GM19468 (cell line): Measurements from ENCODE around the gene HSPD1.
"Not testable (repeated sequence)": the region's sequence is repeated elsewhere in the genome, so short reads cannot be mapped to it uniquely, and the experiment has no call there.

Experiments used
- ATAC-seq: cut with Tn5 transposase; IDR thresholded peaks from one replicate; pipeline ENCODE4 v1.9.1; 2021; ENCODE audit warnings: mild to moderate bottlenecking, moderate library complexity, moderate number of reproducible peaks; ENCODE audit not compliant: unreplicated experiment; ENCODE audit errors: extremely low read depth

HSPD1 gene

DNA sequence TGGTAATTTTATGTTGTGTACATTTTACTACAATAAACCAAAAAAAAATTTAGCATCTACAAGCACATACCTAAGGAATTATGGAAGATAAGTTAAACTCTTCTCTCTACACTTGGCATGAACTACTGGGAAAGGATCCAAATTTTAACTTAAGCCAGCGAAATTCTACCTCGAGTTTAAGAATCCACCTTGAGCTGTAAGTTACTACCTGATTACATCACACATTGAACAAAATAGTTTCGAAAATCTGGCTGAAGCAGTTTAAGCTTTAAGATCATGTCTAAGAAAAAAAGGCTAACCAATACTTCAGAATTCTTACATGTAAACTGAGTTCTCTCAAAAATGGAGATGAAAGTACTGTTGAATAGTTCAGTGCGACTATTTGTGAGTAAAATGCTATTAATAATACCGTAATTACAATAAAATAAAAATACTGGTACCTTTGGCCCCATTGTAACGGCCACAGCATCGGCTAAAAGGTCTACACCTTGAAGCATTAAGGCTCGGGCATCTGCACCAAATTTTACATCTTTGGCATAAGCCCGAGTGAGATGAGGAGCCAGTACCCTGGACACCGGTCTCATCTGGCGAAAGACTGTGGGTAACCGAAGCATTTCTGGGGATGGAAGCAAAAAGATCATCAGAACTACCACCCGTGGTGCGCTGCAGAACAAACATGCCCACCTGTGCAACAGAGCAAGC lies 1.3 kb downstream of the HSPD1 start:
- no peak for ATAC-seq

DNA sequence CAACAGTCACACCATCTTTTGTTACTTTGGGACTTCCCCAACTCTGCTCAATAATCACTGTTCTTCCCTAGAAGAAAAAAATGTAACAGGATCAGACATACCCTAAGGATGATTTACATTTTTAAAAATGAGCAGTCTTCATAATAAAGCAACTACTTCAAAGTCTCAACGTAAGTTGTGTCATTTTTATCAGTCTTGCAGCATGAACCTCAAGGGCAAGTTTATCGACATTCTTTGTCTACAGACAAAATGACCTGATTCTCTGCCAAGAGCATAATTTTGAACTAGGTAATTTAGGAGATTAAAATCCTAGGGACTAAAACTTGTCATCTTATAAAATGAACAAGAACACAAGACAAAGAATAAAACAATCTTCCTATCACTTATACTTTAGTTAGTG lies 2.3 kb downstream of the HSPD1 start:
- no peak for ATAC-seq

DNA sequence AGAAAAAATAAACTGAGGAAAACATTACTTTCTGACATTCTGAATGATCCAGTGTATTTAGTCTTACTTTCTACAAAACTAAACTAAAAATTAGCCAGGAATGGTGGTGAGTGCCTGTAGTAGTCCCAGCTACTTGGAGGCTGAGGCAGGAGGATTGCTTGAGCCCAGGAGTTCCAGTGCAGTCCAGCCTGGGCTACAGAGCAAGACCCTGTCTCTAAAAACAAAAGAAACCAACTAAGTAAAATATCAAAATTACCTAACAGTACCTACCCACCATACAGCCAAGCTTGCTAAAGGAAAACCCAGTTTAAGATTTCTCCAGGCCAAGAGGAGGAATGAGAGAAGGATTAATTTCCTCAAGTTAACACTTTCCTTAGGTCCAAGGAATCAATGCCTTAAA lies 2.9 kb downstream of the HSPD1 start:
- ATAC-seq, result no peak

DNA sequence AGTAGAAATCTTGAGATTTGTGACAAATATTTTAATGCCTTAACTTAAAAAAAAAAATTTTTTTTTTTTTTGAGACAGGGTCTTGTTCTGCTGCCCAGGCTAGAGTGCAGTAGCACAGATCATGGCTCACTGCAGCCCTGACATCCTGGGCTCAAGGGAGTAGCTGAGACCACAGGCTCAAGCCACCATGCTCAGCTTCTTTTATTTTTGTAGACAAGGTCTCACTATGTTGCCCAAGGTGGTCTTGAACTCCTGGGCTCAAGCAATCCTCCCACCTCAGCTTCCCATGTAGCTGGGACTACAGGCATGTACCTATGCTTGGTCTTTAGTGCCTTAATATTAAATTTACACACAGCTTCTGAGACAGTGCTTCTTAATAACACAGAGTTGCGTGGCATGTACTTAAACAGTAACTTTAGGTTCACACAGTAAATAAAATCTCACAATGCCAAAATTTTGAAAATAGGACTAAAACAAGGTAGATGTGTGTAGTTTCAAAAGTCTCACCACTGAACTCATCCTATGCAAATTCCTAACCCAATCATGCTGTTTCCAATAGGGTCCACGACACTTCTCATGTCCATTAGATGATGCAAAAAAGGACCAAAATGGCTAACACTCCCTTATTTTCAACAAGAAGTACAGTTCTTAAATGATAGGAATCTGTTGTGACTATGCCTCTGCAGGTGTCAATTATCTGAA lies 4.1 kb downstream of the HSPD1 start:
- ATAC-seq, result no peak

DNA sequence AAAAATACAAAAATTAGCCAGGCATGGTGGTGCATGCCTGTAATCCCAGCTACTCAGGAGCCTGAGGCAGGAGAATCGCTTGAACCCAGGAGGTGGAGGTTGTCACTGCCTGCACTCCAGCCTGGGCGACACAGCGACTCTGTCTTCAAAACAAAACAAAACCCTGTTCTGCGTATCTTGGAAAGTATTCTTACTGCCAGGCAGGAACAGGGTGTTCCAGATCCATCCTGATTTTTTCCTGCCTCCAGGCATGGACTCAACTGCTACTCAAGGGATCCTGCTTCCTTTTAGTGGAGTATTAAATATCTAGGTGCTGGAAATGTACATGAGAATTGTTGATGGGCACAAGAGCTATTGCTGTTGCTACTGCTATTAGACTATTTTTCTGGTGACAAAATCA lies 12.3 kb downstream of the HSPD1 start:
- ATAC-seq, result no peak

DNA sequence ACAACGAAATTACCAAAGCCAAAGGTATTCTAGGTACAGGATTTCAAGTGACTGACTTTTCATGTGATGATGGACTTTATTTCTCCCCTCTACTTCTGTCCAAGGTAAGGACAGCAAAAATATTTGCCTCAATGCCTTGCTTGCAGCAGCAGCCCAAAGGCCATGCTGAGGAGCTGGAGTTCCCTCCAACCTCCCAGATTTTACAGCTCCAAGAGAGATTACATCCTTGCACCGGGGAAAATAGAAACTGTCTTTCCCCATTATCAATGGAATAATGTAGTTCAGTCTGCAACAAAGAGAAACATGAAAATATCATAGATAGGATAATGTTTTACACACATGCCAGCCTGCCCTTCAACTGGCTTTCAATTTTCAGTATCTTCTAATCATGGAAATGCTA lies 13.5 kb downstream of the HSPD1 start:
- no peak for ATAC-seq

DNA sequence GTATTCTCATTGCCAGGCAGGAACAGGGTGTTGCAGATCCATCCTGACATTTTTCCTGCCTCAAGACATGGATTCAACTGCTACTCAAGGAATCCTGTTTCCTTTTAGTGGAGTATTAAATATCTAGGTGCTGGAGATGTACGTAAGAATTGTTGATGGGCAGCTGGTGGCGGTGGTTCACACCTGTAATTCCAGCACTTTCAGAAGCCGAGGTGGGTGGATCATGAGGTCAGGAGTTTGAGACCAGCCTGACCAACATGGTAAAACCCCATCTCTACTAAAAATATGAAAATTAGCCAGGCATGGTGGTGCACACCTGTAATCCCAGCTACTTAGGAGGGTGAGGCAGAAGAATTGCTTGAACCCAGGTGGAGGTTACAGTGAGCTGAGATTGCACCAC lies 15.4 kb downstream of the HSPD1 start:
- ATAC-seq, result not testable (repeated sequence)

DNA sequence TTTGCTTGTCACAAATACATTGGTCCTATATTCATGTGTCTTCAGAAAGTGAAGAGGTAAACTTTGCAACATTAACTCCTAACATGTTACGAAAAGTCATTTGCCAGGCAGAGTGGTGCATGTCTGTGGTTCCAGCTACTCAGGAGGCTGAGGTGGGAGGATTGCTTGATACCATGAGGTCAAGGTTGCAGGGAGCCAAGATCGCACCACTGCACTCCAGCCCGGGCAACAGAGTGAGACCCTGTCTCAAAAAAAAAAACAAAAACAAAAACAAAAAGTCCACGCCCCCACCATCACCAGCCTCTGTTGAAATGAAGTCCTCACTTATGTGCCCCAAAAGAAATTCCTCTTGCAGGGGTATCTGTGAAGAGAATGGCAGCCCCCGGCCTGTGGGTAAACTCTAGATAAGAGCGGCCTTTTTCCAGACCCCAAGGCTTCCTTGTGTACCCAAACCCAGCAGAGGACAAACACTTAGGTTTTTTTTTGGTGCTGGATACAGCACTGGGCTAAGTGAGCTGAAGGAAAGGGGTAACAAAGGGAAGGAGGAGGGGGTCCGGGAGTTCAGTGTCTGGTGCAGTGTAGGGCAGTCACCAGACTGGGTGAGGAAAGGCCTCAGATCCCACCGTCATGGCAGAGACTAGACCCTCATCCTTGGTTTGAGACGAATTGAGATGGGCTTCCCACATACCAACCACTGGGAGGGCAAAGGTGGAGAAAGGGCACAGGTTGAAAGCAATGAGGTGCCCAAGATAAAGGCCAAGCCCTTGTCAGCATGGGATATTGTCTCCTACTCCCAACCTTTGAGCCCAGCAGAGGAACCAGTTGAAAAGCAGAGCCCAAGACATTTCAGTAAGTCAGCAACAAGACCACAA lies 19.2 kb downstream of the HSPD1 start:
- no peak for ATAC-seq

DNA sequence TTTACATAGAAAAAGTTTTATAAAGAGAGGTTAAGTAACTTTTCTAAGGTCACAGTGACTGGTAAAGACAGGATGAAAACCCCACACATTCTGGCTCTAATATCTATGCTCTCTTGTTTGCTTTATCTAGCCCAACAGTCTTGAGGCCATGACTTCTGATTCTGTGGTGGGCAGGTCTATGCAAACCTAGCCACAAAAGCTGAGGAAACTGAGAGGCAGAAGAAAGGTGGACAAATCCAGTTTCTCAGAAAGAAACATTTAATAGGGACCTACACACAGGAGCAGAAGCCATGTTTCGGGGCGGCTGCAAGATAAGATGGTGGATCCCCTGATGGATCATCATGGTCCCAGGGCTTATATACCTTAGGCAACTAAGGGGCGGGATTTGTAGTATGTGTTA lies 21.8 kb downstream of the HSPD1 start:
- no peak for ATAC-seq

DNA sequence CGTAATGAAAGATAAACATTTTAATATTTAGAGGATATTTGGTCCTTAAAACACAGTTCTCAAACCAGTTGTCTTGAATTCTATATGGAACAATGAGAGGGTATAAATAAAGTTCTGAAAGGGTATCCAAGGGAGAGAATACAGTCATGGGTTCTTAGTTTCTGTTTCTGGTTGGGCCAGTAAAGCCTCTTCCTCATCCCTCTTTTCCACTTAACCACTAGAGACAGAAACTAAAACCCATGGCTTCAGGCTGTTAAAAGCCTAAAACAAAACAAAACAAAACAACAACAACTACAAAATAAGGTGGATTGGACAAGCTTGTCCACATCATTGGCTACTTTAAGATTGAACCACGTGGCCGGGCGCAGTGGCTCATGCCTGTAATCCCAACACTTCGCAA lies 27.5 kb downstream of the HSPD1 start:
- ATAC-seq, result no peak

DNA sequence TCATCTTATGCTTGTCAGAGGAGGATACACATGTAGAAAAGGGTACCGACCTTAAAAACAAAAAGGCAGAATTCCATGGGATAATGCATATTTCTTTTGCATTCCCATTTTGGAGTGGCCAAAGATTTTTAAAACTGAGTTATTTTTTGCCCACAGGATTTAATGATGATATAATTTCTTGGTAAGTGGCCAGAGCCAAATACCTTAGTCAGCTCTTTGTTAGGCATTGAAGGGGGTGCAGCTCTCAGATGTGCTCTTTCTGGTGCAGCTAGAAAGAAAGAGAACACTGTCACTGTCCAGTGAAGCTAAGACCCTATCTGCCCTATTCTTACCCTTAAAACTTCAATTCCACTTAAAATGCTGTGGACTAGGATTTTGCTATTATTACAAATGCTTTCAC lies 35.5 kb downstream of the HSPD1 start:
- ATAC-seq, result no peak

DNA sequence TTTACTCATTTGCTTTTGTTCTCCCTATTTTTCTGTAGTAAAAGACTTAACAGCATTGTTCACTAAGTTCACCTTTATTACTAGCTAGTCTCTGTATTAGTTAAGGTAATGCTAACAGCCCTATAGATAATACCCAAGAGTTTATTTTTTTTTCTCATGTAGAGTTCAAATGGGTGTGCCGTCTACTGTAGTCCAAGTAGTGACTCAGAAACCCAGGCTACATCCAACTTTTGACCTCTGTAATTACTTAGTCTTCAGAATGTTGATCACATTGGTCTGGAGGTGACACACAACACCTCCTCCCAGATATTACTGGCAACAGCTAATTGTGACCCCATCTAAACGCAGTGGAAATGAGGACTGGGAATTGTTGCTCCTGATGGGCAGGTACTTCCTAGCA lies 38.6 kb downstream of the HSPD1 start:
- ATAC-seq, result no peak

DNA sequence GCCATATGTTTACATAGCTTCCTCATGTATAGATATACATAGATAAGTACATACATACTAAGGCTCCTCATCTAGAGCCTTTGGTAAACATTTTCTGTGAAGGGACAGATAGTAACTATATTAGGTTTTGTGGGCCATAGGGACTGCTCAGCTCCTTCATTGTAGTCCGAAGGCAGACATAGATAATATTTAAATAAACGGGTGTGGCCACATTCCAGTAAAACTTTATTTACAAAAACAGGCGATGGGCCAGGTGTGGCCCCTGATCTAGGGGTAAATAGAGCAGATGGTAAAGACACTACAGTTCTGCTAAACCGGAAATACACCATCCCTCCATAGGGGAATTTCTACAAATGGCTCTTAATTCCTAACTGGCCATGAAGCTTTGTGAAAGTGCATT lies 39.0 kb downstream of the HSPD1 start:
- ATAC-seq, result no peak

DNA sequence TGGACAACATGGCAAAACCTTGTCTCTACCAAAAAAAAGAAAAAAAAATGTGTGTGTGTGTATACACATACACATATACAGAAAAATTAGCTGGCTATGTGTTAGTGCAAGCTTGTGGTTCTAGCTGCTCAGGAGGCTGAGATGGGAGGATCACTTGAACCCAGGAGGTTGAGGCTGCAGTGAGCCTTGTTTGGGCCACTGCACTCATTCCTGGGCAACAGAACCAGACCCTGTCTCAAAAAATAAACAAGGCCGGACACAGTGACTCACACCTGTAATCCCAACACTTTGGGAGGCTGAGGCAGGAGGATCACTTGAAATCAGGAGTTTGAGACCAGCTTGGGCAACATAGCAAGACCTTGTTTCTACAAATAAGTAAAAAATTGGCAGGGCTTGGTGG lies 44.2 kb downstream of the HSPD1 start:
- no peak for ATAC-seq

DNA sequence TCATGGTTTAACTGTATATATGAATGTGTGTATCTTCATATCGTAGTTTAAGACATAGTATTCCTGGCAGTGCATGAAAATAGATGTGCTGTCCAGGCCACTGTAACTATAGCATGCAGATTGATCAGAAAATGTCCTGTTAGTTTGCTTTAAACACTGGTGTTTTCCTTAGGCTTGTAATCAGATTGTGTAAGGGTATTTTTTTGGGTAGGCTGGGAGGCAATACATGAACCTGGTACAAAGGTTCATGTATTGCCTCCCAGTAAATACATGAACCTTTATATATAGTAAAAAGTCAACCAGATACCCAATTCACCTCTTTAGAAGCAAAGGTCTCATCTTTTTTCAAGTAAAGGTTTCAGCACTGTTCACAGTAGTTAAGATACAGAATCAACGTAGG lies 44.7 kb downstream of the HSPD1 start:
- no peak for ATAC-seq

DNA sequence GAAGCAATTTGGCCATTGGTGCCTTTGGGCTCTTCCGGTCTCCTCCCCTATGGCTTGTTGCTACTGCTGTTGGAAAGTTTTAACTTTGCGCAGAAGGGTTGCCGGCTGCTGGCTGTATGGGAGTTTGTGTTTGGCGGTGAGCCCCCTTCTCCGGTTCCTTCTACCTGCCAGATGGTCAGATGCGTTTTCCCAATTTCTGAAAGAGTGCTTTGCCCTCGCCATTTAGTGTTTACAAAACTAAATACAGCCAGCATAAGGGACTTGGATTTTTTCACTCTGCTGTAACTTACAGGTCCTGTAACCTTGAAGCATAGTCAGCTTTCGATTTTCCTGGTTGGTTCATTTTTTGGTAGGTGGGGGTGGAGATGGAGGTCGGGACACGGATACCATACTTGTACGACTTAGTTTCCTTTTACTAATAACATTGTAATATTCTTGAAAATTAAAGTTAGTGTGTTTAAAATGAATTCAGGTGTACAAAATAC lies 45.7 kb downstream of the HSPD1 start:
- ATAC-seq, result no peak

DNA sequence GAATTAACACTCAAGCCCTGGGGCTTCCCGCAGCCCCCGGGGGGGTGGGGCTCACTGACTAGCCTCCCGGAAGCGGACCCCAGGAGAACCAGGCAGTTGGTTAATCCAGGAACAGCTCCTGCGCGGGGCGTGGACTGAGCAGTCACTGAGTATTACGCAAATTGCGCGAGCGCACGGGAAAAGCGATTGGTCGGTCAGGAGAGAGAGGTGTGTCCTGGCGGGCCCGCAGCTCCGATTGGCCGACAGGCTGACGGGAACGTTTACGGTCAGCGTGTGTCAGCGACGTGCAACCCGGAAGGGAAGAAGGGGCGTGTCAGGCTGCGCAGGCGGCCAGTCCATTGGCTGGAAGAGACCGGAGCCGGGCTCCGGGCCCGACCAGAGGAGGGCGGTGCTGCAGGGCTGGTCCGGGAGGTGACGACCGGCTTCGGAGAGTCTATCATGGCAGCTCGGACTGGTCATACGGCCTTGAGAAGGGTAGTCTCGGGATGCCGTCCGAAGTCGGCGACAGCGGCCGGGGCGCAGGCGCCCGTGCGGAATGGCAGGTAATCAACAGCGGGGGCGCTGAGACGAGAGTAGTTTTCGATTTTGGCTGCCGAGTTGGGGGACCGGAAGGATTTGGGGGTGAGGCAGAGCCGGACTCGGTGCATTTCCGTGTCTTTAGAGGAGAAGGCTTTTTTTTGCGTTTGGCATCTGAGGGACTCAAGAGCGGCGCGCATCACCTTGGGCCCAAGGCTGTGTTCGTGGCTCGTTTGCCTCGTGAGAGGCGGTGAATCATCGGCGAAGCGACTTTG lies 46.3 kb downstream of the HSPD1 start, which contains the start of gene COQ10B:
COQ10B (plus strand) TSS at position 430 of the 791 bp plus-strand sequence; CDS start at position 439, 9 bp downstream.
- ATAC-seq, result peak; percentile 96

DNA sequence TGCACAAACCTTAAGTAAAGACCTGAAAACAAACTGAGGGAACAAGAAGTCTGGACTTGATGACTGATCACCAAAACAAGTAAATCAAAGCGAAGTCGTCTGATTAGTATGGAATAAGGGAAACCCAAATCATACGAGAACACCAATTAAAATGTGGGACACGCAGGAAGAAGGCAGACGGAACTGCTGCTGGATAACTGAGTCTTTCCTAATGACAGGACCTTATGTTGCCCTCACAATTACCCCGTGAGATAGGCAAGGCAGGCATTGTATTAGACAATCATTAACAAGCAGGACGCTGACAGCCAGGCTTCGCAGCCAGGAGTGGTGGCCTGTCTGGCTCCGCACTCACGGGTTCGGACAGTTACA lies 46.9 kb downstream of the HSPD1 start:
- no peak for ATAC-seq

DNA sequence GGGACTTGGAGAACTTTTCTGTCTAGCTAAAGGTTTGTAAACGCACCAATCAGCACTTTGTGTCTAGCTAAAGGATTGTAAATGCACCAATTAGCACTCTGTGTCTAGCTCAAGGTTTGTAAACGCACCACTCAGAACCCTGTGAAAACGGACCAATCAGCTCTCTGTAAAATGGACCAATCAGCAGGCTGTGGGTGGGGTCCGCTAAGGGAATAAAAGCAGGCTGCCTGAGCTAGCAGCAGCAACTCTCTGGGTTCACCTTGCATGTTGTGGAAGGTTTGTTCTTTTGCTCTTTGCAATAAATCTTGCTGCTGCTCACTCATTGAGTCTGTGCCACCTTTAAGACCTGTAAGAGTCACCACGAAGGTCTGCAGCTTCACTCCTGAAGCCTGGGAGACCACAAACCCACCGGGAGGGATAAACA lies 48.7 kb downstream of the HSPD1 start:
- ATAC-seq, result not testable (repeated sequence)

DNA sequence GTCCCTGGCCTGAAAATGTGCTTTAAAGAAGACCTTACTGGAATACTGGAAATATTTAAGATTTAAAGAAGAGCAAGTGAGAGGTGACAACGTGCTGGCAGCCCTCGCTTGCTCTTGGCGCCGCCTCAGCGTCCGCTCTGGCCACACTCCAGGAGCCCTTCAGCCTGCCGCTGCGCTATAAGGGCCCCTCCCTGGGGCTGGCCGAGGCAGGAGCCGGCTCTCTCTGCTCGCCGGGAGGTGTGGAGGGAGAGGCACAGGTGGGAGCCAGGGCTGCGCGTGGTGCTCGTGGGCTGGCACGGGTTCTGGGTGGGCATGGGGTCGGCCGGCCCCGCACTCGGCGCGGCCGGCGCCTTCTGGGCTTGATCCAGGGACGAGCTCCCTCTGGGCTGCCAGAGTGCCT lies 49.2 kb downstream of the HSPD1 start:
- no peak for ATAC-seq
